Hematopoietic multipotent progenitor cell treated with erythropoietin and hydrocortisone succinate and interleukin-3 and kit ligand, for 15 days (in vitro differentiated cells): ENCODE data around the gene CYP19A1.
"Not testable (repeated sequence)": the region's sequence is repeated elsewhere in the genome, so short reads cannot be mapped to it uniquely, and the experiment has no call there.

Experiments
- DNase-seq: peaks from one replicate; pipeline ENCODE4 v3.0.0-alpha.2; 2015; ENCODE audit warnings: low spot score

Gene CYP19A1

GRCh38 chr15:51290720-51291119, 47.7 kb downstream of the CYP19A1 start:
- no peak for DNase-seq

- DNase-seq = no peak
Observed at GRCh38 chr15:51289290-51289689, 49.1 kb downstream of the CYP19A1 start.

- DNase-seq = no peak
Observed at GRCh38 chr15:51288143-51289065, 50.0 kb downstream of the CYP19A1 start.

GRCh38 chr15:51286816-51287215, 51.6 kb downstream of the CYP19A1 start:
- no peak for DNase-seq

- DNase-seq = no peak
Observed at GRCh38 chr15:51285399-51285798, 53.0 kb downstream of the CYP19A1 start.

GRCh38 chr15:51284871-51285270, 53.5 kb downstream of the CYP19A1 start:
- no peak for DNase-seq

- no peak for DNase-seq
Observed at GRCh38 chr15:51283026-51283425, 55.4 kb downstream of the CYP19A1 start.

- not testable (repeated sequence) for DNase-seq
Observed at GRCh38 chr15:51282241-51282640, 56.2 kb downstream of the CYP19A1 start.

- DNase-seq = no peak
Observed at GRCh38 chr15:51281368-51281967, 56.9 kb downstream of the CYP19A1 start.

- DNase-seq = no peak
Observed at GRCh38 chr15:51280838-51281237, 57.6 kb downstream of the CYP19A1 start.

- DNase-seq = no peak
Observed at GRCh38 chr15:51279391-51279790, 59.0 kb downstream of the CYP19A1 start.

- DNase-seq = no peak
Observed at GRCh38 chr15:51277101-51277500, 61.3 kb downstream of the CYP19A1 start.

- no peak for DNase-seq
Observed at GRCh38 chr15:51274956-51275355, 63.4 kb downstream of the CYP19A1 start.

GRCh38 chr15:51270706-51271105, 67.7 kb downstream of the CYP19A1 start:
- DNase-seq = no peak

- no peak for DNase-seq
Observed at GRCh38 chr15:51269496-51269895, 68.9 kb downstream of the CYP19A1 start.

- DNase-seq = no peak
Observed at GRCh38 chr15:51267703-51268083, 70.7 kb downstream of the CYP19A1 start.

GRCh38 chr15:51267051-51267702, 71.2 kb downstream of the CYP19A1 start:
- no peak for DNase-seq

GRCh38 chr15:51266656-51267050, 71.7 kb downstream of the CYP19A1 start:
- no peak for DNase-seq

- no peak for DNase-seq
Observed at GRCh38 chr15:51265037-51265555, 73.3 kb downstream of the CYP19A1 start.

GRCh38 chr15:51263726-51264125, 74.7 kb downstream of the CYP19A1 start:
- no peak for DNase-seq

GRCh38 chr15:51263116-51263515, 75.3 kb downstream of the CYP19A1 start:
- no peak for DNase-seq

- no peak for DNase-seq
Observed at GRCh38 chr15:51262463-51262862, 75.9 kb downstream of the CYP19A1 start.

- DNase-seq = not testable (repeated sequence)
Observed at GRCh38 chr15:51261113-51261512, 77.3 kb downstream of the CYP19A1 start.
